ENCODE results near the gene CCDC102A. TPM values are rescaled to one million over a fixed set of nuclear protein-coding genes. Genes with fewer than 3 reads are reported as not detected.

The CCDC102A gene
- total RNA-seq, 2 donors from 2014 or later, result 10.6 to 22.4 TPM

GRCh38 chr16:57544124-57544653 lies 7.8 kb upstream of the CCDC102A start:
- intact Hi-C loops (cut with DNase I), result no loop called here
- ATAC-seq (no peak), DNase-seq (peak in 1 of 4 donors; percentile 49)

GRCh38 chr16:57541754-57542435 lies 5.5 kb upstream of the CCDC102A start:
- no peaks in the 10 kb centered on the region for H3K9me3 ChIP-seq
- WGBS, 2 donors, result 61 to 76% methylated on average over 3 to 4 of the region's 4 CpGs
- peaks cover 4% of the 10 kb centered on the region for H3K4me1 ChIP-seq
- DNase-seq (no peak), ATAC-seq (no peak)
- H3K36me3 ChIP-seq (replicated peaks in 1 of 2; ENCODE audit: insufficient read depth in 1 of 2, low read depth in 2 of 2), result no peaks in the 10 kb centered on the region
- no peak overlapping the region for H3K27ac ChIP-seq
- H3K27me3 ChIP-seq, result no peaks in the 10 kb centered on the region
- no peak for TF ChIP-seq POLR2A (IDR thresholded peaks at IDR 0.05)
- TF ChIP-seq CTCF (IDR thresholded peaks at IDR 0.05), result no peak
- no peak overlapping the region for H3K4me3 ChIP-seq
- intact Hi-C loops (cut with DNase I), result no loop called here

More at GRCh38 chr16:57544124-57544653, 7.8 kb upstream of the CCDC102A start:
- no peaks in the 10 kb centered on the region for H3K27me3 ChIP-seq
- H3K4me1 ChIP-seq, result no peaks in the 10 kb centered on the region
- TF ChIP-seq POLR2A (IDR thresholded peaks at IDR 0.05) (no peak), CTCF (IDR thresholded peaks at IDR 0.05) (no peak)
- H3K9me3 ChIP-seq, result no peaks in the 10 kb centered on the region
- 68 to 77% methylated on average over 4 of the region's 4 CpGs for WGBS, 2 donors
- no peak overlapping the region for H3K27ac ChIP-seq
- no peak overlapping the region for H3K4me3 ChIP-seq
- H3K36me3 ChIP-seq (replicated peaks in 1 of 2; ENCODE audit: insufficient read depth in 1 of 2, low read depth in 2 of 2), result no peaks in the 10 kb centered on the region

GRCh38 chr16:57540906-57541753 lies 4.8 kb upstream of the CCDC102A start:
- TF ChIP-seq CTCF (IDR thresholded peaks at IDR 0.05), result no peak
- TF ChIP-seq POLR2A (IDR thresholded peaks at IDR 0.05), result no peak
- intact Hi-C loops (cut with DNase I), result no loop called here
- no peak for DNase-seq
- H3K27me3 ChIP-seq, result no peaks in the 10 kb centered on the region
- H3K4me1 ChIP-seq, result peaks cover 8% of the 10 kb centered on the region
- 68 to 81% methylated on average over 7 to 12 of the region's 12 CpGs for WGBS, 2 donors
- no peak overlapping the region for H3K27ac ChIP-seq
- no peak for ATAC-seq
- no peaks in the 10 kb centered on the region for H3K9me3 ChIP-seq
- H3K36me3 ChIP-seq (replicated peaks in 1 of 2; ENCODE audit: insufficient read depth in 1 of 2, low read depth in 2 of 2), result no peaks in the 10 kb centered on the region
- no peak overlapping the region for H3K4me3 ChIP-seq

- ATAC-seq (no peak), DNase-seq (no peak)
- H3K27ac ChIP-seq, result no peak overlapping the region
- peaks cover 9% of the 10 kb centered on the region for H3K4me1 ChIP-seq
- no peaks in the 10 kb centered on the region for H3K36me3 ChIP-seq (replicated peaks in 1 of 2; ENCODE audit: insufficient read depth in 1 of 2, low read depth in 2 of 2)
- no peaks in the 10 kb centered on the region for H3K27me3 ChIP-seq
- intact Hi-C loops (cut with DNase I), result no loop called here
- H3K9me3 ChIP-seq, result no peaks in the 10 kb centered on the region
- TF ChIP-seq CTCF (IDR thresholded peaks at IDR 0.05), result no peak
- no peak for TF ChIP-seq POLR2A (IDR thresholded peaks at IDR 0.05)
- 54 to 57% methylated on average over 2 of the region's 2 CpGs for WGBS, 2 donors
- H3K4me3 ChIP-seq, result no peak overlapping the region
Observed at GRCh38 chr16:57540387-57540786, 4.0 kb upstream of the CCDC102A start.

Measured in body of pancreas (tissue), 4 donors.